GM21528 (cell line): Measurements from ENCODE around the gene ARHGAP23.

Experiments used
- ATAC-seq: cut with Tn5 transposase; IDR thresholded peaks from one replicate; pipeline ENCODE4 v1.9.1; 2021; ENCODE audit warnings: mild to moderate bottlenecking, moderate library complexity; ENCODE audit not compliant: unreplicated experiment, low FRiP score

Gene ARHGAP23, protein sequence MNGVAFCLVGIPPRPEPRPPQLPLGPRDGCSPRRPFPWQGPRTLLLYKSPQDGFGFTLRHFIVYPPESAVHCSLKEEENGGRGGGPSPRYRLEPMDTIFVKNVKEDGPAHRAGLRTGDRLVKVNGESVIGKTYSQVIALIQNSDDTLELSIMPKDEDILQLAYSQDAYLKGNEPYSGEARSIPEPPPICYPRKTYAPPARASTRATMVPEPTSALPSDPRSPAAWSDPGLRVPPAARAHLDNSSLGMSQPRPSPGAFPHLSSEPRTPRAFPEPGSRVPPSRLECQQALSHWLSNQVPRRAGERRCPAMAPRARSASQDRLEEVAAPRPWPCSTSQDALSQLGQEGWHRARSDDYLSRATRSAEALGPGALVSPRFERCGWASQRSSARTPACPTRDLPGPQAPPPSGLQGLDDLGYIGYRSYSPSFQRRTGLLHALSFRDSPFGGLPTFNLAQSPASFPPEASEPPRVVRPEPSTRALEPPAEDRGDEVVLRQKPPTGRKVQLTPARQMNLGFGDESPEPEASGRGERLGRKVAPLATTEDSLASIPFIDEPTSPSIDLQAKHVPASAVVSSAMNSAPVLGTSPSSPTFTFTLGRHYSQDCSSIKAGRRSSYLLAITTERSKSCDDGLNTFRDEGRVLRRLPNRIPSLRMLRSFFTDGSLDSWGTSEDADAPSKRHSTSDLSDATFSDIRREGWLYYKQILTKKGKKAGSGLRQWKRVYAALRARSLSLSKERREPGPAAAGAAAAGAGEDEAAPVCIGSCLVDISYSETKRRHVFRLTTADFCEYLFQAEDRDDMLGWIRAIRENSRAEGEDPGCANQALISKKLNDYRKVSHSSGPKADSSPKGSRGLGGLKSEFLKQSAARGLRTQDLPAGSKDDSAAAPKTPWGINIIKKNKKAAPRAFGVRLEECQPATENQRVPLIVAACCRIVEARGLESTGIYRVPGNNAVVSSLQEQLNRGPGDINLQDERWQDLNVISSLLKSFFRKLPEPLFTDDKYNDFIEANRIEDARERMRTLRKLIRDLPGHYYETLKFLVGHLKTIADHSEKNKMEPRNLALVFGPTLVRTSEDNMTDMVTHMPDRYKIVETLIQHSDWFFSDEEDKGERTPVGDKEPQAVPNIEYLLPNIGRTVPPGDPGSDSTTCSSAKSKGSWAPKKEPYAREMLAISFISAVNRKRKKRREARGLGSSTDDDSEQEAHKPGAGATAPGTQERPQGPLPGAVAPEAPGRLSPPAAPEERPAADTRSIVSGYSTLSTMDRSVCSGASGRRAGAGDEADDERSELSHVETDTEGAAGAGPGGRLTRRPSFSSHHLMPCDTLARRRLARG (N-terminal part only)

DNA sequence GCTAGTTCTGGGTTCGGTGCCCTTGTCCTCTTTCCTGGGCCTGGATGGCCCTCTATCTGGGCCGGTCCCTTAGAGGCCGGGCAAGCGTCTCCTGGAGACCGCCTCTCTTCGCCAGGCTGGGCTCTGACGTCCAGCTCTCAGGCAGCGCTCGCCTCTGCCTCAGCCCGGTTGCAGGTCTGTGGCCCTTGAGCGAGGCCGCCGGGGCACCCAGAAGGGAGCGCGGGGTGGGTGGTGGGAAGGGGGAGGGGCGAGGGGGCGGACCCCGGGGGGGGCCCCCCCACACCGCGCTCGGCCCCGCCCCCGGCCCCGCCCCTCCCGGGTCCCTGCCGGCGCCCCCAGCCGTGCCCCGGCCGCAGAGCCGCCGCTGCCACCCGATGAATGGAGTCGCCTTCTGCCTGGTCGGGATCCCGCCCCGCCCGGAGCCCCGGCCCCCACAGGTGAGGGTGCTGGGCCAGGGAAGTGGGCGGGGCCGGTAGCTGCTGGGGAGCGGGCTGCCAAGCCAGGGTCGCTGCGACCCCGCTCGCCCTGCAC, at the start of gene ARHGAP23:
ARHGAP23 (plus strand) TSS at position 353 of the 531 bp plus-strand sequence; CDS start at position 375, 22 bp downstream.
- ATAC-seq = no peak

DNA sequence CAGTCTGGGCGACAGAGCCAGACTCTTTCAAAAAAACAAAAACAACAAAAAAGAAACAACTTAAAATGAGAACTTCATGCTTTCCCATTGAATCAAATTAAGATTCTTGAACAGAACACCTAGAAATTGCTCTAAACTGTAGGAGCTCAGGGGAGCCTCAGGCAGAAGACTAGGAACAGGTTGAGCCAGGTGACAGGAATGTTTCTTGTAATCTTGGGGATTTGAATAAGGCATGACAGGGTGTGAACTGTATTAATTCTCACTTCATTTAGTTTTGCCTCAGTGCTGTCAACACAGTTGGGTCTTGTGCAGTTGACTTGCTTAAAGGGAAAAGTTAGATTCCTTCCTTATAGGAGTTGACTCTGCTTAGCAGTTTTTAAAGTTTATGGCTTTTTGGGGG, 48.8 kb upstream of the ARHGAP23 start:
- no peak for ATAC-seq

DNA sequence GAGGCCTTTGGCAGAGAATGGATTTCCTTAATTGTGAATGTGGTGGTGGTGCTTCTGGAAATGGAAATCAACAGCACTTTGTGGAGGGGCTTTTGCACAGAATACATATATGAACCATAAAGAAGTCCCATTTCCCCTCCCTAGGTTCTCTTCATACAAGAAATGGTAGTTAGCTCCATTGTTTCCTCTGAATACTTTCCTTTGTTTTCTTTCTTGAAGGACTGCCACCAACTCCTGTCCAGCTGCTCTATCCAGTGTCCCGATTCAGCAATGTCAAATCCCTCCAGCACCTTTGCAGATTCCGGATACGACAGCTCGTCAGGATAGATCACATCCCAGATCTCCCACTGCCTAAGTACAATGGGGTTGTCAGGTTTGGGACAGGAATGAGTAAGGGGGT, 33.2 kb upstream of the ARHGAP23 start:
- no peak for ATAC-seq

DNA sequence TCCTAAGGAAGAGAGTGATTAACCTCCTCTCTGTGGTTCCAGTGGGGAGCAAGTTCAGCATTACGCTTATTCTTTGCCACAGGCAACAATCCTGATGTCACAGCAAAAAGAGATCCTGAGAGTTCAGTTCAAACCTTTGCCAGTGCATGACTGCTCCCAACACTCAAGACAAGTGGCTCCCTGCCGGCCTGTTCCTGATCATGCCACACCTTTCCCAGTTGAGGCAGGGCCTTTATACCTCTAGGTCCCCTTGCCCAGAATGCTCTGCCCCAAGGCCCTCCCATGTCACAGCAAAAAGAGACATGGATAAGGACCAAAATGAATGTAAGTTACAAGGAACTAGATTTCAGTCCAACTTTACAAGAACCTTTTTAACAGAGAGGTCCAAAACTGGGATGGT, 31.0 kb upstream of the ARHGAP23 start:
- no peak for ATAC-seq

DNA sequence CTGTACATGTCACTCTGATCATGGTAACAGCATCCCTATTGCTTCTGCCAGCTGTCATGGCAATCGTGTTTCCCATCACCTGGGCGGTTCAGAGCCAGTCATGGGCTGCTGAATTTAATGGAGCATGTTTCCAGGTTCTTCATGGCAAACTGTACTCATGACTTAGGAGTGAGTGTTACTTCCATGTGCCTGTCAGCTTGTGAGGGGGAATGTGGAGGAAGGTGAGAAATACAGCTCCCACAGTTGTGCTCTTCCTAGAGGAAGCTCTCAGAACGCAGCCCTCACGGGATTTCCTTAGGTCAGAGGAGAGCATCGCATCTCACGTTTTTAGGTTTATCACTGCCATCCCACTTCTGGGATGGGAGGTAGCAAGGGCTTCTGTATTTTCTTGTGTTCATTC, 28.0 kb upstream of the ARHGAP23 start:
- no peak for ATAC-seq

DNA sequence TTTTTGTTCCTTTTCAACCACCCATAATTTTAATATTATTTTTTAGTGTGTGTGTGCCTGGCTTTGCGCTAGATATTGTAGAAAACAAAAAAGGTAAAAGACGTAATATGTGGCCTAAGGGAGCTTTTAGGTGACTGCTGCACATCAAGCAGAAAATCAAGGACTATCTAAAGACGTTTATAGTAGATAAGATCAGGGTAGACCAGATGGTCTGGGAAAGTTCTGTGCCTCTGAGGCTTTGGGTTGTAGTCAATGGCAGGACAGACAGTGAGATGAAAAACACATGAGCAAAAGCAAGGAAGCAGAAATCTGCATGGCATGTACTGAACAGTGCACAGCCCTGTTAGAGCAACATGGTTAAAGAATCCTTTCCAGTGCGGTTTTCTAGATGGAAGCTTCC, 26.8 kb upstream of the ARHGAP23 start:
- no peak for ATAC-seq

DNA sequence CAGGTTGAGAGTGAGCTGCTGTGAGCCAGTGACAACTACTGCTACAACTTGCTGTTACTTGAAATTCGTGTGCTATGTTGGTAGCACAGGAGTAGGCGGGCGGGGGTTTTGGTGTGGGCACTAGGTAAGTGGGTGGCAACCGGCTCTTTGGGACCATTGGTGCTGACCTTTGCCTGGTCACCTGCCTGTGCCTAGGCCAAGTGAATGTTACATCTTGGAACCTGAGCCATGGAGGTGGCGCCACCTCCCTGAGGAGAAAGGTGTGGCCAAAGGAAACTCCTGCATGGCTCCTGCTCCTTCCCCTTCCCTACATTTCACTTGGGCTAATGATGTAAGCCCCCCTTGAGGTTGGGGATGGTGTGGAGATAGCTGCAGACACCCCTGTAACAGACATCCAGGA, 25.4 kb upstream of the ARHGAP23 start:
- no peak for ATAC-seq

DNA sequence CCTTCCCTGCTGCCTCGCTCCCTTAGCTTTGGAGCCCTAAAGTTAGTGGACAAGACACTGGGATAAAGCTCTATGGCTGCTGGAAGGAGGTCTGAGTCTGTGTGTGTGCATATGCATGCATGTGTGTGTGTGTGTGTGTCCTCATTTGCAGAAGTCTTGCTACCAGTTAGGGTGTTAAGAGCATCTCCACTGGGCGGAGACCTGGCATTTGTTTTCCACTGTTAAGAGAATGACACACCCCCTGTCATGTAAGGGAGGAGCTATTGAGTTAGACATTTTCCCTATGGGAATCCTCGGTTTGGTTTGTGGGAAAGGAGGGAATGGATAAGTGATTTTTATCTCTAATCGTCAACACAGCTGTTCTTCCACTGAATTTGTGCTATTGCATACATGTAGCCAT, 24.8 kb upstream of the ARHGAP23 start:
- no peak for ATAC-seq

DNA sequence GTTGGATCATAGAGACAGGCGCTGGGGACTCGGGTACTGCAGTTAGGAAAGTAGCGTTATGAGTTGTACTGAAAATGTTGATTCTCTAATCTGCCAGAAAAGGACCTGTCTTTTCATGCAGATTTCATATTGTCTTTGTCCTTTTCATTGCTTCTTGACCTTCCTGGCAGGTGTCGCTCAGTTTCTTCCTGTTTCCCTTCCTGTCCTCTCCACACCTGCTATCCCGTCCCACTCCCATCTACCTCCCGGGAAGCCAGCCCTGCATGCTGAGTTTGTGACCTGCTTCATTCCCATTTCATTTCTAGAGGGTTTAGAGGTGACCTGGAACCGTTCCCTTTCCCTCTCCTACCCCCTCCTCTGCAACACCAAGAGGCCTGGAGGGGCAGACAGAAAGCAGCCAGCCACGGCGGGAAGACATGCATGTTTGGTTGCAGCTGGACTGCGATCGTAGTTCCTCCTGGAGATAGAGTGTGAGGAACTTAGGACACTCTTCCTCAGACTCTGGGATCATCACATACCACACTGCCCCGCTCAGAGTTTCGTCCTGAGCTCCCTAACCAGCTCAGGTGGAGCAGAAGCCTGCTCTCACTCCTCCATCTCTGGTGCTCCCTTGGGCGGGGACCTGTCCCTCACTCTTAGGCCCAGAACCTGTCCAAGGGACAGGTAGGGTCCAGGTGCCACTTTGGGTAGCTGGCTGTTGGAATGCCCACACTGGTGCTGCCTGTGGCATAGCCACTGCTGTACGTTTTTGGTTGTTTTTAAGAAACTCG, 23.9 kb upstream of the ARHGAP23 start:
- ATAC-seq = no peak

DNA sequence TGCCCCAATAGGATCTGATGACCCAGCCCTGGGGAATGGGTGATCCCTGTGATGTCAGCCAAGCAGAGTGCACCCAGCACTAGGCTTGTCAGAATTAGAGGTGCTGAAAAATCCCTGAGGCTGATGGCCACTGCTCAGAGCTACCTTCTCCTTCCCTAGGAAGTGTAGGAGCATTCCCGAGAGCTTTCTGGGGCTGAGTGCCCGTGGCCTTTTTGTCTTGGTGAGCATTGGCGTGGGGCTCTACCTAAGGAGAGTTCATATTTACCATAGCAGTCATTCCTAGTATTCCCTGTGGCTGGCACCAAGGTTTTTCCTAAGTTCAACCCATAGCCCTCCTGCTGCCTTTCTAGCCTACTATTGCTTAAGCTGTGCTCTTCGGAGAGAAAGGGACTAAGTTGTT, 22.6 kb upstream of the ARHGAP23 start:
- ATAC-seq = no peak

DNA sequence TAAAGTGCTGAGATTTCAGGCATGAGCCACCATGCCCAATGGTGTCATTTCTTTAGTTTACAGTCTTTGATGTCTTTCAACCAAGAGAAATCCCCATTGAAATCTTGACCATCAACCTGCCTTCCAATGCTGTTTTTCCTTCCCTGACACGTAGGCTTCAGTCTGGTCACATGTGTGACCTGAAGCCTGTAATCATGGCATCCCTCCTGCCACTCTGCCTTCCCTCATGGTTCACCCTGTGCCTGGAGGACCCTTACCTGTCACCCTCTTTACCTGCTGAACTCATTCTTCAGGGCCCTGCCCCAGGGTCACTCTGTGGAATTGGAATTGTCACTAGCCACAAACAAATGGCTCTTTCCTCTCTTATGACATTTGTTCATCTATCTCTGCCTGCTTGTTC, 18.1 kb upstream of the ARHGAP23 start:
- ATAC-seq = no peak

DNA sequence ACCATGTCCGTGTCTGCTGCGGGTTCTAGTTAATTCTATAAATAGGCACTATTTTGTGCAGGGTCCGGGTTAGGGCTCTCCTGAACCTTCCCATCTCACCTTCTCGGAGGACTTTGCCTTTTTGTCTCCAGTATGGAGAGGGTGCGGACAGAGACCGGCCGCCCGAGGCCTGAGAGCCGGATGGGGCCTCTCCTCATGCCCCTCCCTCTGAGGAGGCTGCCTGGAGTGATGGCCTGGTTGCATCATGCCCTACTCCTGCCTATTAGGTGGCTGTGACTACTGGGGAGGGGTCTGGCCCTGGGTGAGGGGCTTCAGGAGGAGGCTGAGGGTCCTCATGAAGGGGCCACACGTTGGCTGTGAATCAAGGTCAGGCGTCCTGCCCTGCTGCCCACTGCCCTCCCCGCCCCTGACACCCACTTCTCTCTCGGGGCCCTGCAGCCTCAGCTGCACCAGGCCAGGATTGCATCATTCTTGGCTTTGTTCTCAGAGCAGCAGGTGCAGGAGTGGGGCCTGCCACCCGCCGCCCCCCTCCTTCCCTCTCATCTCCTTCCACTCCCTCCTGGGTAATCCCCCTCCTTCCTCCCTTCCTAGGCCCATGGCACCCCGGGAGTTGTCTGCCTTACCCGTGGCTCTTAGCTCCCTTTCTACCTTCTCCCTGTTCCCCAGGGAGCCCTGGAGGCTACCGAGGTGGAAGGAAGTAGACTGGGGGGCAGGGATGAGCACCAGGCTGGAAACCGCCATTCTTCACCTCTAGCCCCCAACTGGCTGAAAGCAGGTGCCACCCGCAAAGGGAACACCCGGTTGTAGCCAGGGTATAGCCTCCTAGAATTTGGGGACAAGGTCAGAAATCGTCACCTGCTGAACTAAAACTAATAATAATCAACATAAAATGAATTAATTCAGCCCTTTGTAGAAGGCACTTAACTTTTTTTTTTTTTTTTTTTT, 12.7 kb upstream of the ARHGAP23 start:
- no peak for ATAC-seq

DNA sequence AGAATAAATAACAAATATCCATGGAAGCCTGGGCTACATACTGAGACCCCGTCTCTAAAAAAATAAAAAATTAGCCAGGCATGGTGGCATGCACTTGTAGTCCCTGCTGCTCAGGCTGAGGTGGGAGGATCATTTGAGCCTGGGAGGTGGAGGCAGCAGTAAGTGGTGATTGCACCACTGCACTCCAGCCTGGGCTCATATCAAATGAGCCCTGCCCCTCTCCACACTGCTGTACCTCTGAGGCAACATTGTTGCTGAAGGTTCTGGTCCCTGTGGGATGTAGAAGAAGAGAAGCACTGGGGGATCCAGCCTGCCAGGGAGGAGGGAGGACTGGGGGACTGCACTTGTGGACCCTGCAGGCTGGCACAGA, 11.4 kb upstream of the ARHGAP23 start:
- ATAC-seq = no peak

DNA sequence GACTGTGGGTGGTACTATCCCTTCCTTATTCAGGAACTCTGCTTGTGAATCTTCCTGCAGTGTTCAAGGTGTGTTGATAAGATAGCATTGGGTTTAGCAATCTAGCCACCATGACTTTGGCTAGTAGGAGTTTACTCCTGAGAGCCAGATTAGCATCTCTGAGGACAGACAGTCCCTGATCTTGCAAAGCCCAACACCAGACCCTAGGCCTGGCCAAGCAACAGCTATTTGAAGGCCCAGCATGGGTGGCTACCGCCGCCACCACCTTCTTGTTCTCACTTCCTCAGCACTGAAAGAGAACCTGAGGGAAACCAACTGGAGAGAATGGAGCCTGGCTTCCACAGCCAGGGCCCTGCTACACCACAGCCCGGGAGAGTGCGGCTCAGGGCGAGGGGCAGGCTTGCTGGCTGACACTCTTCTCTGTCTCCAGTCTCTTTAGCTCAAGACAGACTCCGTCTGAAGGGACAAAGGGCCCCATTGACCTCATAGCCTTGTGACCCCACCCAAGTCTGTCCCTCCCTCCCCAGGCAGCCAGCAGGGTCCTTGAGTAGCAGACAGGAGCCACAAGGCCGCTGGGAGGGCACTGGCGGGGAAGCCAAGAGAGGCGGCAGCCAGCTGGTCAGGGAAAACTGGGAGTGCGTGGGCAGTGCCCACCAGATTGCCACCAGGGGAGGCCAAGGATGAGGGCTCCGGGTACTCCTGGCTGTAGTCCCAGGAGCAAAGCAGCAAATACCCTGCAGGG, 10.9 kb upstream of the ARHGAP23 start:
- ATAC-seq = no peak

DNA sequence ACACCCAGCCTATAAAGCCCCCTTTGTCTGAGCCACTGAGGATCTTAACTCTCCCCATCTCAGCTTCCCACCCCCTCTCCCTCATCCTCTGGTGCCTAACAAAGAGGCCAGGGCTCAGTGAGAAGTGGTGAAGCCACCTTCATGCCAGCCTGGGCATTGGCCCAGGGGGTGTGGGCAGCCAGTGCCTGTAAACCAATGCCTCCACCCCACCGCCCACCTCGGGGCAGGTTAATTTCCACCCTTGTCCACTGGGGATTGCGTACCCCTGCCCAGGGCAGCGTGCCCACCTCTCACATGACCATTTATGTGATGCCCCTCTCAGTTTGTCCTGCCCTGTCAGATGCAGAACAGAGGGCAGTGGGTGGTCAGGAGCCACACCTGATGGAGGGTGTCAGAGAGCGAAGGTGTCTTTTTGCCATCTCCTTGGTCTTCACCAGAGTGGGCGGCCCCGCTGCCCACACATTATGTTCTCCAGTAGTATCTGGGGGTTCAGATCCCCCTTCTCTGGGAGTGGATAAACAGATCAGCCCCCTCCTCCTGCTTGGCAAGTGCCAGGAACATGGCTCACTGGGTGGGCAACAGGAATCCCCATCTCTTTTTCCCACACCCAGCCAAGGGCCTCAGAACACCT, 10.1 kb upstream of the ARHGAP23 start:
- no peak for ATAC-seq

DNA sequence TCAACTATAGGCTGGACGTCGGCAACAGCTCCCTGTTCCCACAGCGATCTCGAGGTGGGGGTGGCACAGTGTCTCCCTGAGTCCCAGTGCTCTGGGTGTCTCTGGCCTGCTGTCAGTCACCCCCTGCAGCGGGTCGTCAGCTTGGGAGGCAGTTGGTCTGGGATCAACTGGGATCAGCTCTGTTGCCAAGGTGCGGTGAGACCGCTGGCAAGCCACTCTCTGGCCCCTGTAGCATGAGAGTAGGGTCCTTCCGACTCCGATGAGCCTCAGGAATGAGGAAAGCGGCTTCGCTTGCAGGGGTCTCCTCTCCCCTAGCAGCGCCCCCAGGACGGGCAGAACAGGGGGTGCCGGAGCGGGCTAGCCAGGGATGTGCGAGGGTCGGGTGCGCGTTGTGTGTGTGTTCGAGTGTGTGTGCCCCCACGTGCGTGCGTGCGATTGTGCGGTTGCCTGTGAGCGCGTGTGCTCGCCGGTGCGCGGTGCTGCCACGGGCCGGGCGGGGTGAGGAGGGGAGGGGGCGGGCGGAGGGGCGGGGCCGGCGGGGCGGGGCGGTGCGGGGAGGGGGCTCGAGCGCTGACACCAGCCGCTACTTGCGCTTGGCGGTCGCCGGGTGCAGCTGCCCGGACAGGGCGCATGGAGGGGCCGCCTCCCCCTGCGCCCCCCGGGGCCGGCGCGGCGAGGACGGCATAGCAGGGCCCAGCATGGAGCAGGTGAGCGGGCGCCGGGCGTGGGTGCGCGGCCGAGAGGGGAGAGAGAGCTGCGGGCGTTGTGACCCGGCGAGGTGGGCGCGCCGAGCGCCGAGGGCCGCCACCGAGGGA, 9.4 kb upstream of the ARHGAP23 start:
- ATAC-seq = no peak

DNA sequence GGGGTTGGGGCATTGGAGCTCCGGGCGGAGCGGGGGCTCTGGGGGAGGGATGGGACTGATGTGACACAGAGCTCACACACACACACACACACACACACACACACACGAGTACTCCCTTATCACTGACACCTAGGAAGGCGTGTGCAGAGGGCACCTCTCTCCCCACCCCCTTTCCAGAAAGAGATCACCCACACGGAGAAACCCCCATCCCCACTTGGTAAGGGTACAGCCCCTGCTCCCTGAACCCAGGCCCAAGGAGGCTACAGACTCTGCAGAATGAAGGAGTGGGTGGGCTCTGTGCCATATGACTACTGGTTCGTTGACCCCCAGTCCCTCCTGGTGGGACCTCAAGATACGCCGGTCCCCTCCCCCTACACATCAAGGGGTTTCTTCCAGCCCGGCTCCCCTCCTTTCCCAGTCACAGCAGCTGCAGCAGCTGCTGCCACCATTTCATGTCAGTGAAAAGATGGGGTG, 8.7 kb upstream of the ARHGAP23 start:
- no peak for ATAC-seq
